Measurements from ENCODE around the gene NTRK1. TPM values are rescaled to one million over a fixed set of nuclear protein-coding genes. Genes with fewer than 3 reads are reported as not detected.
A peak's percentile ranks its signal among the peaks of the same experiment; 100 is the strongest.

NTRK1 gene
- total RNA-seq, 2 experiments from 2014 or later = 9.9 TPM

DNA sequence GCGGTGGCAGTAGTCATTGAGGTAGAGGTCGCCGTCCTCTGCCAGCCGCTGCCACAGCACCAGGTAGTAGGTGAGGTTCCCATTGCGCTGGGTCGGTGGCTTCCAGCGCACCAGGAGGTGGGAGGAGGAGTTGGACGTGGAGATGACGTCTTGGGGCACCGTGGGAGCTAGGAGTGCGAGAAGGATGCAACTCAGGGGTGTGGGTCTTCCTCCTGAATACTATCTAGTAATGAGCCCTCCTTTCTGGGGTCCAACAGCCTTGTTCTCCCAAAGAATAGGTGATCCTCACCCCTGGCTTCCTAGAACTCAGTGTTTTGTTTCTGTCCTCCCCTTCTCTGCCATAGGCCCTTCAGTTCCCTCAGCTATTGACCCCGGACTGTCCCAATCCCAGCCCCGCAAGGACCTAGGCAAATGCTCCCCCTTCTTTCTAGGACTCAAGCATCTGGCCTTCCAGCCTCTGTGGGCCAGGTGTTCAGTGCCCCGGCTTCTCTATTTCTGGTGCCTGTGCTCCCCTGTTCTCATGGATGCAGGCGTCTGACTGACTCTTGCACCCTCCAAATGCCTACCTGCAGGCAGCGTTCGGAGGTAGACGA is 14.6 kb upstream of the NTRK1 start:
- no peak overlapping the region for H3K4me3 Mint-ChIP-seq
- H3K4me1 Mint-ChIP-seq (ENCODE audit: low read depth) = peaks cover 49% of the 10 kb centered on the region
- ATAC-seq (no peak), DNase-seq (no peak)
- H3K27me3 Mint-ChIP-seq (ENCODE audit: low read depth) = peaks cover 40% of the 10 kb centered on the region
- H3K36me3 Mint-ChIP-seq (ENCODE audit: low read depth) = peaks cover 2% of the 10 kb centered on the region
- POLR2A ChIA-PET = interaction anchor here (2.6 kb wide), 1 partner anchor 14 kb away, joined by 10 read pairs; the partner anchor contains the start of gene NTRK1
- H3K27ac Mint-ChIP-seq = no peak overlapping the region
- no peaks in the 10 kb centered on the region for H3K9me3 Mint-ChIP-seq (ENCODE audit: insufficient read depth)
- CTCF ChIA-PET = interaction anchor here (1.2 to 7.4 kb wide), 3 partner anchors 9 to 120 kb away, joined by 3 to 125 read pairs (median 96); partner anchors contain the start of genes INSRR and NTRK1

DNA sequence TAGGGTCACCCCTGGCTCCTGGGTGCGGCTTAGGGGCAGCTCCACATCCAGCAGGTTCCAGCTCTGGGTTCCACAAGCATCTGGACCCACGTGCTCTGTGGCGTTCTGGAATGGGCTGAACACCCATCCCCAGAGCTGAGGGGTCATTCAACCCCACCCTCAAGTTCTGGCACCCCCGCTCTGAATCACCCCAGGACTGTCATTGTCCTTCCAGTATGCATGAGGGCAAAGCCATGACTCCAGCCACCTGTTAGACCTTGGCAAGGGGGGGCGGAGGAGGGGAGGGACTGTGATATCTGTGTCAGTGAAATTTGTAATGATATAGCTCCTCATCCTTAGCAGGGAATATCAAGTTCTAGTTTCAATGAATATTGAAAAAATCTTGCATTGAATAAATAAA is 14.0 kb upstream of the NTRK1 start:
- POLR2A ChIA-PET = interaction anchor here (2.6 kb wide), 1 partner anchor 13 kb away, joined by 10 read pairs; the partner anchor contains the start of gene NTRK1
- H3K9me3 Mint-ChIP-seq (ENCODE audit: insufficient read depth) = no peaks in the 10 kb centered on the region
- DNase-seq (no peak), ATAC-seq (no peak)
- no peak overlapping the region for H3K27ac Mint-ChIP-seq
- no peak overlapping the region for H3K4me3 Mint-ChIP-seq
- CTCF ChIA-PET = interaction anchor here (1.2 to 7.4 kb wide), 3 partner anchors 9 to 120 kb away, joined by 3 to 125 read pairs (median 96); partner anchors contain the start of genes INSRR and NTRK1
- H3K36me3 Mint-ChIP-seq (ENCODE audit: low read depth) = peaks cover 2% of the 10 kb centered on the region
- H3K27me3 Mint-ChIP-seq (ENCODE audit: low read depth) = peaks cover 40% of the 10 kb centered on the region
- H3K4me1 Mint-ChIP-seq (ENCODE audit: low read depth) = peaks cover 49% of the 10 kb centered on the region

DNA sequence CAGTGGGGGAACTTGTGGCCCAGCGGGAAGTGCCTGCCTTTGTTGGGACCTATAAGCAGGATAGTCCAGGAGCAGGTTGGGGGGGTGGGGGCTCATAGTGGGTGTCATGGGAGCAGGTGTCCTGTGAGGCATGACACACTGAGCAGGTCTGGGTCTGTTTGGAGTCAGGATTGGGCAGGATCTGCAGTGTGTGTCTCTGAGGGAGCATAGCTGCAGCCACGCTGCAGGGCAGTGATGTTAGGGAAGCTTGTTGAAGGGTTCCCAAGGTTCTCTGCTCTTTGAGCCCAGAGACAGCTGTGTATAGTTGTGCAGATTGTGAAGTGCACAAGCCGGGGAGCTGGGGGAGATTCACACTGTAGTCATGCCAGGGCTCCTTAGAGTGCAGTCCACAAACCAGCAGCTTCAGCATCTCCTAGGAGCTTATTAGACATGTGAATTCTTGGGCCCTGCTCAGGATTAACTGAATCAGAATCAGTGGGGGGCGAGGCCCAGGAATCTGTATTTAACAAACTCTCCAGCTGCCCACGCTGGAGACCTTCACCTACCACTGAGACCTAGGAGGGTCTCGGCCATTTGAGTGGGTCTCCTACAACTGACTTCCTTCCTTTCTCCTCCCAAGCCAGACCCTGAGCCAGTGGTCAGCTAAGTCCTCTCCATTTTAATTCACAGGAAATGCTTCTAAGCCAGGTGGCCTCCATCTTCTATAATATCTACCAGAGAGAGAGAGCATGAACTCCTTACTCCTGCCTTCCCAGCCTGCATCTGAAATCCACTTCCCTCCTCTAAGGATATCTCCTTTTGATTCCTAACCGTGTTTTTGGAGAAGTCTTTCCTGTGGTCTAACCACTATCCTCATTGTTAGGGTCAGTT is 12.8 kb upstream of the NTRK1 start:
- Mint-ChIP-seq H3K4me3 (peak overlapping the region; percentile 56), H3K9me3 (ENCODE audit: insufficient read depth) (no peaks in the 10 kb centered on the region), H3K27ac (peak overlapping the region; percentile 86), H3K4me1 (ENCODE audit: low read depth) (peaks cover 49% of the 10 kb centered on the region), H3K36me3 (ENCODE audit: low read depth) (peaks cover 2% of the 10 kb centered on the region), H3K27me3 (ENCODE audit: low read depth) (peaks cover 35% of the 10 kb centered on the region)
- CTCF ChIA-PET = interaction anchor here (0.8 to 7.4 kb wide), 12 partner anchors 10 to 159 kb away, joined by 3 to 125 read pairs (median 5); partner anchors contain the start of genes INSRR and NTRK1
- DNase-seq = no peak
- POLR2A ChIA-PET = interaction anchor here (1.6 to 2.6 kb wide), 3 partner anchors 12 to 35 kb away, joined by 4 to 10 read pairs (median 10); partner anchors contain the start of genes NTRK1 and SH2D2A
- ATAC-seq = no peak

DNA sequence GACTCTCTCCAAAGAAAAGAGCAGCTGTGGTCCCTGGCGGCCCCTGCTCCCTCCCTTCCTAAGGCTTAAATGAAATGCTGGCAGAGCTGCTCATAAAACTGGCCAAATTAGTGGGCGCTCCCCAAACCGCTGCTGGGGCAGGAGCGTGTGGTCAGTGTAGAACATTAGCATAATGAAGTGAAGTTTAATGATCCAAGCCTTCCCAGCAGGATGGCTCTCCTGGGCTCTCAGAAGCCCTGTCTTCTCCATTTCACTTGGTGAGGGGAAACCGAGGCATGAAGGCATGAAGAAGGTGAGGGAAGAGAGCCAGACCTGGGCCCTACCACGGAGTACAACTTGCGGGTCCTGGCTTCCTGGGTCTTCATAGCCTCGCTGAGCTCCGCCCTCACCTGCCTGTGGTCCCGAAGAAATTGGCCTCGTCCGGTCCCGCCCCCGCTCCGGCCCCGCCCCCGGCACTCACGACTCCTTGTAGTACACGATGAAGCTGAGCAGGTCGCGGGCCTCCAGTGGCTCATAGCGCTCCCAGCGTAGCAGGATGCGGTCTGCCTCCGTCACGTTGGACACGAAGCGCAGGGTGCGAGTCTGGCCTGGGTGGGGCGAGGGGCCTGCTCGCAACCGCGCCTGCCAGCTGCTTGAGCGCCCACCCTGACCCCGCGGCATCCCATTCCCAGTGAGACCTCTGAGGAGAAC is 12.1 kb upstream of the NTRK1 start:
- peaks cover 30% of the 10 kb centered on the region for H3K27me3 Mint-ChIP-seq (ENCODE audit: low read depth)
- POLR2A ChIA-PET = interaction anchor here (0.9 to 2.6 kb wide), 6 partner anchors 9 to 38 kb away, joined by 4 to 10 read pairs (median 6); partner anchors contain the start of genes NTRK1 and SH2D2A

DNA sequence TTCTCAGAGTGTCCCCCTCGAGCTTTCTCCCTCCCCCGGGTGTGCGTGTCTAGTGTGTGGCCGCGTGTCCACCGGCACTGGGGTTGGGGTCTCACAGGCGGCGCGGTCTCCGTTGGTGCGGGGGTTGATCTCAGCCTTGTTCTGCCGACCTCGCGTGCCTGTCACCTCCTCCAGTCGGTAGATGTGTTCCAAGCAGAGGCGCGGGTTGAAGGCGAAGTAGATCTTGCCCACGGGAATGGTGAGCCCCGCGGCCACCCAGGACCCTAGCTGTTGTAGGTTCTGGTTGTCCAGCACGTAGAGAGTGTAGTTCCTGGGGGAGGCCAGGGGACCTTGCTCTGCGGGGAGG is 11.5 kb upstream of the NTRK1 start:
- ATAC-seq (no peak), DNase-seq (no peak)
- Mint-ChIP-seq H3K4me1 (ENCODE audit: low read depth) (peaks cover 47% of the 10 kb centered on the region), H3K9me3 (ENCODE audit: insufficient read depth) (no peaks in the 10 kb centered on the region), H3K27me3 (ENCODE audit: low read depth) (peaks cover 30% of the 10 kb centered on the region), H3K27ac (peak overlapping the region; percentile 86), H3K4me3 (peak overlapping the region; percentile 56), H3K36me3 (ENCODE audit: low read depth) (no peaks in the 10 kb centered on the region)
- CTCF ChIA-PET = interaction anchor here (0.8 to 7.4 kb wide), 10 partner anchors 11 to 160 kb away, joined by 3 to 125 read pairs (median 6); partner anchors contain the start of genes INSRR and NTRK1
- POLR2A ChIA-PET = interaction anchor here (0.9 to 2.0 kb wide), 4 partner anchors 9 to 38 kb away, joined by 4 to 10 read pairs (median 6); no protein-coding TSS in a partner anchor

More for the DNA sequence above, 12.1 kb upstream of the NTRK1 start:
- Mint-ChIP-seq H3K36me3 (ENCODE audit: low read depth) (peaks cover 2% of the 10 kb centered on the region), H3K4me3 (peak overlapping the region; percentile 56), H3K9me3 (ENCODE audit: insufficient read depth) (no peaks in the 10 kb centered on the region), H3K4me1 (ENCODE audit: low read depth) (peaks cover 49% of the 10 kb centered on the region), H3K27ac (peak overlapping the region; percentile 86)
- ATAC-seq (peak; percentile 89), DNase-seq (peak; percentile 93)
- CTCF ChIA-PET = interaction anchor here (0.8 to 7.4 kb wide), 12 partner anchors 11 to 159 kb away, joined by 3 to 125 read pairs (median 5); partner anchors contain the start of genes INSRR and NTRK1

DNA sequence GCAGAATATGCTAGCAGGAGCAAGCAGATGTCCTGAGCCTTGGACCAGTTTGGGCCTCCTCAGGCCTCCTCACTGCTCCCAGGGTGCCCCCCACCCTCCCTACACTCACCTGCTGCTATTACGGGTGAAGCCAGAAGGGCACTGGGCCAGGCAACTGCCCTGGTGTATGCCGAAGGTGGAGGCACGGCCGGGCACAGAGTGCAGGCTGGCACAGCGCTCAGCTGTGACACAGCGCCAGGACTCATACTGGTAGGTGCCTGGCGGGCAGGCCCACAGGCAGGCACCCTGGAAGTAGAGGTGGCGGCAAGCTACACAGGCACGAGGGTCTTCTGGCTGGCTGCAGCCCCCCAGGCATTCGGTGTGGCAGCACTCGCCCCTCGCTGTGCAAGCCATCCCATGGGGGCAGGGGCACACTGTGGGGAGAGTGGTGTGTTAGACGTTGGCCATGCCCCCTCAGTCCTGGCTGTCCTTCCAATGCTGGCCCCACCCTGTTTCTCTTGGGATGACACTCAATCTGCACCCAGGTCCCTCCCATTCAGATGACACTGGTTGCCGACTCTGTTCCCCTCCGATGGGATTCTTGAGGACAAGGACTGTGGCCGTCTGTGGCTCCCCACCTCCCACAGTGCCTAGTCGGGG is 8.8 kb upstream of the NTRK1 start:
- DNase-seq (no peak), ATAC-seq (no peak)
- Mint-ChIP-seq H3K9me3 (ENCODE audit: insufficient read depth) (no peaks in the 10 kb centered on the region), H3K36me3 (ENCODE audit: low read depth) (no peaks in the 10 kb centered on the region), H3K4me1 (ENCODE audit: low read depth) (peaks cover 29% of the 10 kb centered on the region), H3K27me3 (ENCODE audit: low read depth) (peaks cover 13% of the 10 kb centered on the region), H3K4me3 (no peak overlapping the region), H3K27ac (no peak overlapping the region)
- ChIA-PET CTCF (interaction anchor here (11.8 kb wide), 1 partner anchor 15 kb away, joined by 313 read pairs; no protein-coding TSS in a partner anchor), POLR2A (no interaction called here)

DNA sequence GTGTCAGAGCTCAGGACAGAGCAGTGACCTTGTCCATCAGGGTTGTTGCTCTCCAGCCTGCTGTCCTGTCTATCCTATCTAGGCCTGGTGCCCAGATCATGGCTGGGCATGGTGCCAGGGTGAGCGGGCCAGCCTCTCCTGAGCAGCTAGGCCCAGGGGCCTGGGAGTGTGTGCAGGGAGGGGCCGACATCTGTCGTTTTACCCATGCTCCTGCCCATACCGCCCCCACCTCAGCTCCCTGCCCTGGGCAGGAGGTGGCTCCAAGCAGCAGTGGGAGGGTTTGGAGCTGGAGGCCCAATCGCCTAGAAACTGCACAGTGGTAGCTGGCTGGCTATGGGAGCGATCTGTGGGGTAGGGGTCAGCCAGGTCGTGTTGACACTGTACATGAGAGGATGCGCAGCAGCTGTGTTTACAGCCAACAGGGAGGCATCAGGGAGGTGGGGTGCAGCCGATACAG is 8.2 kb upstream of the NTRK1 start:
- ATAC-seq = no peak
- ChIA-PET POLR2A (interaction anchor here (0.6 kb wide), 1 partner anchor 46 kb away, joined by 3 read pairs; no protein-coding TSS in a partner anchor), CTCF (interaction anchor here (11.8 kb wide), 1 partner anchor 16 kb away, joined by 313 read pairs; no protein-coding TSS in a partner anchor)
- Mint-ChIP-seq H3K4me3 (no peak overlapping the region), H3K36me3 (ENCODE audit: low read depth) (no peaks in the 10 kb centered on the region), H3K4me1 (ENCODE audit: low read depth) (peaks cover 24% of the 10 kb centered on the region), H3K9me3 (ENCODE audit: insufficient read depth) (no peaks in the 10 kb centered on the region), H3K27me3 (ENCODE audit: low read depth) (peaks cover 14% of the 10 kb centered on the region), H3K27ac (no peak overlapping the region)
- DNase-seq = no peak

DNA sequence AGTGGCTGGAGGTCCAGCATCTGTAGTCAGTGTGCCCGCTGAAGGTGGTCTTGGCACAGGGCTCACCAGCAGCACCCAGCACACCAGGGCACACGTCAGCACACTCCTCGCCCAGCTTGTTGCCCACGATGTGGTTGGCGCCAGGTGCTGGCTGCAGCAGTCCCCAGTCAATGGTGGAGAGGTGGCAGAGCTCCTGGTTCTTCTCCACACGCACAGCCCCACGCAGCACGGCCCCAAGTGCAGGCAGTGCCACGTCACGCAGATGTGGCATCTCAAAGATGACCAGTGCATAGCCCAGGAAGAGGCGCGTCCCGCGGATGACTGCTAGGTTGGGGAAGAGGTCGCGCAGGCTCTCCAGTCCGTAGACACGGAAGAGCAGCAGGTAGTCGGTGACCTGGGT is 6.9 kb upstream of the NTRK1 start:
- ChIA-PET CTCF (interaction anchor here (1.1 to 11.8 kb wide), 3 partner anchors 17 to 128 kb away, joined by 3 to 313 read pairs (median 3); no protein-coding TSS in a partner anchor), POLR2A (no interaction called here)
- Mint-ChIP-seq H3K4me3 (no peak overlapping the region), H3K9me3 (ENCODE audit: insufficient read depth) (no peaks in the 10 kb centered on the region), H3K27ac (no peak overlapping the region), H3K4me1 (ENCODE audit: low read depth) (peaks cover 19% of the 10 kb centered on the region), H3K27me3 (ENCODE audit: low read depth) (peaks cover 27% of the 10 kb centered on the region), H3K36me3 (ENCODE audit: low read depth) (no peaks in the 10 kb centered on the region)
- no peak for ATAC-seq
- no peak for DNase-seq

DNA sequence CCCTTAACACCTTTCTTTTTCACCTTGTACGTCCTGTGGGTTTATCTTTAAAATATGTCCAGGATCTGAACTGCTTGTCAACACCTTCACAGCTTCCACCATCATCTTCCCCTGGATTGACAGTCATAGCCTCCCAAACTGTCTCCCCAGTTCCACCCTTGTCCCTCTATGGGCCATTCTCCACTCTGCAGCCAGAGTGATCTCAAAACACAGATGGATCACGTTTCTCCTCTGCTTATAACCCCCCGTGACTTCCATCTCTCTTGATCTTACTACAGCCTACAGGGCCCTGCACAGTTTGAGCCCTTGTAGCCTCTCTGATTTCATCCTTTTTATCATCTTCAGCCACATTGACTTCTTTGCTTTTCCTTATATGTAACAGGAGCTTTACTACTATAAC is 6.0 kb upstream of the NTRK1 start:
- no peak for DNase-seq
- ChIA-PET POLR2A (no interaction called here), CTCF (interaction anchor here (2.7 to 11.8 kb wide), 3 partner anchors 18 to 128 kb away, joined by 10 to 313 read pairs (median 304); no protein-coding TSS in a partner anchor)
- Mint-ChIP-seq H3K4me3 (no peak overlapping the region), H3K36me3 (ENCODE audit: low read depth) (no peaks in the 10 kb centered on the region), H3K4me1 (ENCODE audit: low read depth) (peaks cover 14% of the 10 kb centered on the region), H3K27me3 (ENCODE audit: low read depth) (peaks cover 33% of the 10 kb centered on the region), H3K27ac (no peak overlapping the region), H3K9me3 (ENCODE audit: insufficient read depth) (no peaks in the 10 kb centered on the region)
- no peak for ATAC-seq

DNA sequence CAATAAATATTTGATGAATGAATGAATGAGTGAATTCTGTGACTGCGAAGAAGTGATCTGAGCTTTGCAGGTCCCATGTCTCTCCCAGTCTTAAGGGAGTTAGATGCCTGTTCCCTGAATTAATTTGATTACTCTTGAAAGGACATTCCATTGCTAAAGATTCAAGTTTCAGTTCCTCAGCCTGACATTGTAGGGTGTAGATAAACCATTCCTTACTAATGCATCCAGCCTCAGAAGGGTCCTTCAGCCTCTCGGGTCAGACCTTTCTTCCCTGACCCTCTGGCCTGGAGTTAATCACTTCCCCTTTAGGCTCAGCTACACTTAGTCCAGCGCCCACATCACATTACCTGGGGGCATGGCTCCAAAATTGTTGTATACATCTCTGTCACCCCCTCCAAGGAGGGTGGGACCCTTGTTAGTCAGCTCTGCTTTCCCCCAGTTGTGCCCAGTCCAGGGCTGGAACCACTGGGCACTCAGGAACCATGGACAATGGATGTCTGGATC is 4.3 kb upstream of the NTRK1 start:
- ATAC-seq (no peak), DNase-seq (no peak)
- ChIA-PET POLR2A (no interaction called here), CTCF (interaction anchor here (1.4 to 11.8 kb wide), 6 partner anchors 8 to 166 kb away, joined by 3 to 313 read pairs (median 96); no protein-coding TSS in a partner anchor)
- H3K4me3 Mint-ChIP-seq = no peak overlapping the region
- H3K27me3 Mint-ChIP-seq (ENCODE audit: low read depth) = peaks cover 37% of the 10 kb centered on the region
- no peak overlapping the region for H3K27ac Mint-ChIP-seq
- no peaks in the 10 kb centered on the region for H3K36me3 Mint-ChIP-seq (ENCODE audit: low read depth)
- H3K4me1 Mint-ChIP-seq (ENCODE audit: low read depth) = peaks cover 19% of the 10 kb centered on the region
- no peaks in the 10 kb centered on the region for H3K9me3 Mint-ChIP-seq (ENCODE audit: insufficient read depth)

Measured in activated CD8-positive, alpha-beta T cell treated with anti-CD3 and anti-CD28 coated beads, Interleukin-2, amount 10 ng/mL, durations not matched to agents 7 days and 5 days (primary cell).